NB4 (cell line): ENCODE measurements around the gene SPINT3.
"Not testable (repeated sequence)": the region's sequence is repeated elsewhere in the genome, so short reads cannot be mapped to it uniquely, and the experiment has no call there.

Experiments
- DNase-seq: peaks from one replicate; pipeline ENCODE4 v3.0.0; 2010; ENCODE audit warnings: low read depth
- H3K4me3 ChIP-seq: one replicate; pipeline ENCODE4 v1.5.1; 2011; ENCODE audit warnings: mild to moderate bottlenecking, low read depth, low read length, moderate library complexity
- MYC ChIP-seq: IDR thresholded peaks from 2 replicates; pipeline ENCODE4 v1.6.1; 2011; ENCODE audit warnings: low read depth, low read length
- POLR2A ChIP-seq: IDR thresholded peaks from 2 replicates; pipeline ENCODE4 v1.6.1; 2011; ENCODE audit warnings: mild to moderate bottlenecking; ENCODE audit not compliant: insufficient read length; ENCODE audit errors: extremely low read depth
- TF ChIP-seq, protein P1 (sequence below): IDR thresholded peaks from one replicate; pipeline ENCODE4 v1.5.1; 2012; ENCODE audit warnings: low read depth, low read length
- TF ChIP-seq, protein P2 (sequence below): IDR thresholded peaks from 2 replicates; pipeline ENCODE4 v1.6.1; 2011; ENCODE audit warnings: low read depth, low read length

SPINT3 gene

DNA sequence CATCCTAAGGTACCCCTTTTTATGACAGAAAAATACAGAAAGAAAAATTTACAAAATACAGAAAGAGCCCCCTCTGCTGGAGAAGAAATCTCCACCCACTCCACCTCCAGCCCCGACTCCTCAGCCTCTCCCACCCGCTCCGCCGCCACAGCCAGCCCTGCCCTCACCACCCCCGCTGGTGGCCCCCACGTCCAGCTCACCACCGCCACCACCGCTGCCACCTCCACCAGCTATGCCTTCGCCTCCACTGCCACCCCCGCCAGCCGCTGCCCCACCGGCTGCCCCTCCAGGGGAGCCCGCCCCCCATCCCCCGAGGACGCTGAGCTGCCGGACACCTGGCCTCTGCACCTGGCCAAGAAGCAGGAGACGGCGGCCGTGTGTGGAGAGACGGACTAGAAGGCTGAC, 28.2 kb downstream of the SPINT3 start:
- no peak overlapping the region for H3K4me3 ChIP-seq
- no peak for TF ChIP-seq POLR2A
- TF ChIP-seq, protein P1, sequence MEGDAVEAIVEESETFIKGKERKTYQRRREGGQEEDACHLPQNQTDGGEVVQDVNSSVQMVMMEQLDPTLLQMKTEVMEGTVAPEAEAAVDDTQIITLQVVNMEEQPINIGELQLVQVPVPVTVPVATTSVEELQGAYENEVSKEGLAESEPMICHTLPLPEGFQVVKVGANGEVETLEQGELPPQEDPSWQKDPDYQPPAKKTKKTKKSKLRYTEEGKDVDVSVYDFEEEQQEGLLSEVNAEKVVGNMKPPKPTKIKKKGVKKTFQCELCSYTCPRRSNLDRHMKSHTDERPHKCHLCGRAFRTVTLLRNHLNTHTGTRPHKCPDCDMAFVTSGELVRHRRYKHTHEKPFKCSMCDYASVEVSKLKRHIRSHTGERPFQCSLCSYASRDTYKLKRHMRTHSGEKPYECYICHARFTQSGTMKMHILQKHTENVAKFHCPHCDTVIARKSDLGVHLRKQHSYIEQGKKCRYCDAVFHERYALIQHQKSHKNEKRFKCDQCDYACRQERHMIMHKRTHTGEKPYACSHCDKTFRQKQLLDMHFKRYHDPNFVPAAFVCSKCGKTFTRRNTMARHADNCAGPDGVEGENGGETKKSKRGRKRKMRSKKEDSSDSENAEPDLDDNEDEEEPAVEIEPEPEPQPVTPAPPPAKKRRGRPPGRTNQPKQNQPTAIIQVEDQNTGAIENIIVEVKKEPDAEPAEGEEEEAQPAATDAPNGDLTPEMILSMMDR, result peak; percentile 32
- DNase-seq, result peak; percentile 30

DNA sequence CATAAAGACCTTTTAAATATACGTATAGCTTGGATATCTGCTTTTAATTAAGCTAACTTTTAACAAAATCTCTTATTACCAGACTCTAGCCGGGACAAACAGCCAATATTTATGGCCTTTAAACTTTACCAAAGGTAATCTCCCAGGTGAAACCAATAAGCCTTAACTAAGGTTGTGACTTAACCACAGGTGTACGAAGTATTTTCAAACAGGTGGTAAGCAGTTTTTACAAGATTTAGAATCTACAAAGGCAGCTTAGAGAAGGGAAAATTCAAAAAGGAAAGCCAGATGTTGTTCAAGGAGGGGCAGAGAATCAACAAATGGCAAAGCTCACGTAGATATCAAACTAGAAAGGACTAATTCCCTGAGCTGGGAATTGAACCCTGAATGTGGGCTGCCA, 30.0 kb downstream of the SPINT3 start:
- TF ChIP-seq, protein P2, sequence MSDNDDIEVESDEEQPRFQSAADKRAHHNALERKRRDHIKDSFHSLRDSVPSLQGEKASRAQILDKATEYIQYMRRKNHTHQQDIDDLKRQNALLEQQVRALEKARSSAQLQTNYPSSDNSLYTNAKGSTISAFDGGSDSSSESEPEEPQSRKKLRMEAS, result no peak
- TF ChIP-seq POLR2A (no peak), MYC (no peak)
- TF ChIP-seq, protein P1, result no peak
- no peak overlapping the region for H3K4me3 ChIP-seq
- no peak for DNase-seq

DNA sequence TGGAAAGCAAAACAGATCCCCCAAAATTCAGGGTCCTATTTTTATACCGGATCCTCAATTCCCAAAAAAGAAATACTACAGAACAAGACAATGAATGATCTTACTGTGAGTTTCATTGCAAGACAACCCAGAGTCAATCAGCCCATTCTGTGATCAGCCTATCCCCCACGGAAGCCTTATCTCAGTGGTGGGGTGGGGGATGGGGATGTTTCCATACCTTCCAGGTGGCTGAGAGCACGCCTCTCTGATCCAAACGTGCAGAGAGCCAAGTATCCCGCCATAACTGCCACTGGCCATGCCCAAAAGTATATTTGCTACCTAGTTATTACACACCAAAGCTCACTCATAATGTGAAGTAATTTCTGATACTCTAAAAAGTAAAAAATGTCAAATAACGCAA, 30.7 kb downstream of the SPINT3 start:
- H3K4me3 ChIP-seq, result no peak overlapping the region
- DNase-seq, result no peak
- TF ChIP-seq POLR2A (no peak), MYC (no peak)
- TF ChIP-seq, protein P2, result no peak
- TF ChIP-seq, protein P1, result no peak

DNA sequence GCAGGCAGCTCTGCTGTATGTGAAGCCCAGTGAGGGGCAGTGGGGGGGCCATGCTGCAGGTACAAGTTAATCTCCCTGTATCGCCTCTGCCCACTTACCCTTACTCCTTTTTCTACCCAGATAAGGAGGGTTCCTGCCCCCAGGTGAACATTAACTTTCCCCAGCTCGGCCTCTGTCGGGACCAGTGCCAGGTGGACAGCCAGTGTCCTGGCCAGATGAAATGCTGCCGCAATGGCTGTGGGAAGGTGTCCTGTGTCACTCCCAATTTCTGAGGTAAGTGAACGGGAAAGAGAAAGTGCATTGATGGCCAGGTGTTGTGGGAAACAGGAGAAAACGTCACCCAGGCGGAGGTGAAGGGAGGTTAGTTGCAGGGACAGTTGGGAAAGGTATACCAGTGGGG, 35.6 kb downstream of the SPINT3 start:
- H3K4me3 ChIP-seq, result no peak overlapping the region
- TF ChIP-seq, protein P2, result no peak
- no peak for TF ChIP-seq POLR2A
- no peak for TF ChIP-seq MYC
- TF ChIP-seq, protein P1, result no peak
- DNase-seq, result no peak

DNA sequence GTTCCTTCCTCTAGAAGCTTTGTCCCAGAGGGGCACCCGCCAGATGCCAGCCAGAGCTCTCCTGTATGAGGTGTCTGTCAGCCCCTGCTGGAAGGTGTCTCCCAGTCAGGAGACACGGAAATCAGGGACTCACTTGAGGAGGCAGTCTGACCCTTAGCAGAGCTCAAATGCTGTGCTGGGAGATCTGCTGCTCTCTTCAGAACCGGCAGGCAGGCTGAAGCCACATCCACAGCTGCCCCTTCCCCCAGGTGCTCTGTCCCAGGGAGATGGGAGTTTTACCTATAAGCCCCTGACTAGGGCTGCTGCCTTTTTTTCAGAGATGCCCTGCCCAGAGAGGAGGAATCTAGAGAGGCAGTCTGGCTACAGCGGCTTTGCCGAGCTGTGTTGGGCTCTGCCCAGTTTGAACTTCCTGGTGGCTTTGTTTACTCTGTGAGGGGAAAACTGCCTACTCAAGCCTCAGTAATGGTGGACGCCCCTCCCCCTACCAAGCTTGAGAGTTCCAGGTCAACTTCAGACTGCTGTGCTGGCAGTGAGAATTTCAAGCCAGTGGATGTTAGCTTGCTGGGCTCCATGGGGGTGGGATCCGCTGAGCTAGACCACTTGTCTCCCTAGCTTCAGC, 37.8 kb downstream of the SPINT3 start:
- not testable (repeated sequence) for H3K4me3 ChIP-seq, DNase-seq

DNA sequence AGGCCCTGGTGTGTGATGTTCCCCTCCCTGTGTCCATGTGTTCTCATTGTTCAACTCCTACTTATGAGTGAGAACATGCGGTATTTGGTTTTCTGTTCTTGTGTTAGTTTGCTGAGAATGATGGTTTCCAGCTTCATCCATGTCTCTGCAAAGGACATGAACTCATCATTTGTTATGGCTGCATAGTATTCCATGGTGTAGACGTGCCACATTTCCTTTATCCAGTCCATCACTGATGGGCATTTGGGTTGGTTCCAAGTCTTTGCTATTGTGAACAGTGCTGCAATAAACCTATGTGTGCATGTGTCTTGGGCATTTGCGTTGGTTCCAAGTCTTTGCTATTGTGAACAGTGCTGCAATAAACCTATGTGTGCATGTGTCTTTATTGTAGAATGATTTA, 43.1 kb downstream of the SPINT3 start:
- not testable (repeated sequence) for DNase-seq, H3K4me3 ChIP-seq

DNA sequence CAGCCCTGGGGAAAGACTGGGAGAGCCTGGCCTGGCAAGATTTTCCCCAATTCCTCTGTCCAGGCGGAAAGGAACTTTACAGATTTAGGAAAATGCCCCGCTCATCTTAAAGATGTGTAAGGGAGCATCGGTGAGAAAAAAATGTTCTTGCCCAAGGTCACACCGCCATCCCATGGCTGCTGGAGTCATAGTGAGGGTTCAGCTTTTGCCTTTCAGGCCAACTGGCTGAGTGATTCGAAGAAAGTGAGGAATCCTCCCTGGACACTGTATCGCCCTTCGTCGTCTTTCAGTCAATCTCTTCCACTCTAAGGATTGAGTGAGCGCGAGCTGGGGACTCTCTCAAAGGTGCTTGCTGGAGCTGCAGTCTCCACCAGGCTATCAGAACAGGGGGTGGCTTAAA, 44.5 kb downstream of the SPINT3 start:
- TF ChIP-seq MYC (no peak), POLR2A (no peak)
- TF ChIP-seq, protein P2, result no peak
- TF ChIP-seq, protein P1, result peak; percentile 5
- H3K4me3 ChIP-seq, result peak overlapping the region; percentile 43
- peak; percentile 45 for DNase-seq
